OCI-LY3 (cell line): ENCODE results near the gene ITGA3.

Experiments
- H2AFZ ChIP-seq: fragments of 200-600, 300-600 bp; shearing (Covaris generic); 2 replicates; pipeline ENCODE4 v1.6.0; 2014; ENCODE audit warnings: antibody characterized with exemption, low read depth, low read length
- H3K27ac ChIP-seq: fragments of 200-600, 300-600 bp; sonication (generic); 2 replicates; pipeline ENCODE4 v1.5.1; 2014; ENCODE audit warnings: mild to moderate bottlenecking, low read length, moderate library complexity, mixed read lengths
- H3K27me3 ChIP-seq: fragments of 200-600, 300-600 bp; sonication (generic); 2 replicates; pipeline ENCODE4 v1.6.1; 2014; ENCODE audit warnings: low read depth, low read length, mixed read lengths
- H3K36me3 ChIP-seq: fragments of 200-600, 300-600 bp; sonication (generic); replicated peaks from 2 replicates; pipeline ENCODE3; 2014; ENCODE audit warnings: low read depth, low read length, mixed read lengths
- H3K4me1 ChIP-seq: fragments of 300-600, 200-600 bp; sonication (generic); 2 replicates; pipeline ENCODE4 v1.6.1; 2014; ENCODE audit warnings: low read length, mixed read lengths
- H3K4me2 ChIP-seq: fragments of 200-600, 300-600 bp; sonication (generic); 2 replicates; pipeline ENCODE4 v1.6.1; 2014; ENCODE audit warnings: low read length, mixed read lengths
- H3K4me3 ChIP-seq: fragments of 300-600, 200-600 bp; sonication (generic); 2 replicates; pipeline ENCODE4 v1.5.1; 2014; ENCODE audit warnings: antibody characterized with exemption, mild to moderate bottlenecking, low read length, moderate library complexity
- H3K79me2 ChIP-seq: fragments of 300-600, 200-600 bp; shearing (Covaris generic); 2 replicates; pipeline ENCODE4 v1.6.1; 2014; ENCODE audit warnings: mild to moderate bottlenecking, low read length, mixed read lengths
- H3K9ac ChIP-seq: fragments of 300-600, 200-600 bp; shearing (Covaris generic); 2 replicates; pipeline ENCODE4 v1.6.0; 2014; ENCODE audit warnings: mild to moderate bottlenecking, low read length, moderate library complexity
- H3K9me3 ChIP-seq: fragments of 200-600, 300-600 bp; shearing (Covaris generic); 2 replicates; pipeline ENCODE4 v1.6.1; 2014; ENCODE audit warnings: low read length, mixed read lengths; ENCODE audit not compliant: insufficient read depth
- H4K20me1 ChIP-seq: fragments of 200-600, 300-600 bp; sonication (generic); 2 replicates; pipeline ENCODE4 v1.6.1; 2016; ENCODE audit warnings: low read length, mixed read lengths; ENCODE audit not compliant: insufficient read depth
- EZH2phosphoT487 ChIP-seq: fragments of 200-600 bp; shearing (Covaris generic); IDR thresholded peaks from 2 replicates; pipeline ENCODE4 v1.6.1; 2018; ENCODE audit warnings: antibody characterized with exemption, mixed run types, low read depth
- TF ChIP-seq, protein P1 (sequence below): fragments of 200-600, 300-600 bp; sonication (generic); IDR thresholded peaks from 2 replicates; pipeline ENCODE4 v1.5.1; 2014; ENCODE audit warnings: antibody characterized with exemption, low read length, low read depth

Gene ITGA3

DNA sequence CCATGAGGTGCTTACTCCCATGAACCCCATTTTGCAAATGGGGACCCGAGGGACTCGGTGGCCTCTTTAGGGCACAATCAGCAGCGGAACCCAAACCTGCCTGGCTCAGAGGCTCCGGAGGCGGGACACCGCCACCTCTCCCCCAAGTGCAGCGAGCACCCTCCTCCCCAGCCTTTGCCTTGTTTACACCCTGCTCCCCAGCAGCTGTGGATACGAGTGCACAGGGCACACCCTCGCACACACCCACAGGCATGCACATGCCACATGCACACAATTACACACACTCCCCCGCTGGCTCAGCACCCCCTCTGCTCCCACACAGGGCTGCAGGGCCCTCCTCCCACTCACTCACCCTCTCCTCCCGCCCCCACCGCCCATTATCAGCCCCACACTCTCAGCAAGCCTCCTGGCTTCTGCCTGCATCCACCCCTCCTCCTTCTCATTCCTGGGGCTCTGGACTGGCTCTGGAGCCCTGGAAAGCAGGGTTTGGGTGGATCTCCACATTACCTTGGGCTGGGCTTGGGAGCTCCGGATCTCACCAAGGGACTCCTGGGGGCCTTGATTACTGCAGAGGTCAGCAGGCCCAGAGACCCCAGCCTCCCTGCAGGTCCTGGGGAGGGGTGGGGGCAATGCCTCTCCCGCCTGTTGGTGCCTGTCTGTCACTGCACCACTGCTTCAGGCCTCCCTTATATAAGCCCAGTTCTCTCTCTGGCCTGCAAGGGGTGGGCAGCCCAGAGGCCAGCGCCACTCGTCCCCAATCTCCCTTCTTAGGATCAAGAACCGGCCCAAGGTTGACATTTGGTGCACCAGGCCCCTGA, 45.6 kb downstream of the ITGA3 start:
- TF ChIP-seq, protein P1, sequence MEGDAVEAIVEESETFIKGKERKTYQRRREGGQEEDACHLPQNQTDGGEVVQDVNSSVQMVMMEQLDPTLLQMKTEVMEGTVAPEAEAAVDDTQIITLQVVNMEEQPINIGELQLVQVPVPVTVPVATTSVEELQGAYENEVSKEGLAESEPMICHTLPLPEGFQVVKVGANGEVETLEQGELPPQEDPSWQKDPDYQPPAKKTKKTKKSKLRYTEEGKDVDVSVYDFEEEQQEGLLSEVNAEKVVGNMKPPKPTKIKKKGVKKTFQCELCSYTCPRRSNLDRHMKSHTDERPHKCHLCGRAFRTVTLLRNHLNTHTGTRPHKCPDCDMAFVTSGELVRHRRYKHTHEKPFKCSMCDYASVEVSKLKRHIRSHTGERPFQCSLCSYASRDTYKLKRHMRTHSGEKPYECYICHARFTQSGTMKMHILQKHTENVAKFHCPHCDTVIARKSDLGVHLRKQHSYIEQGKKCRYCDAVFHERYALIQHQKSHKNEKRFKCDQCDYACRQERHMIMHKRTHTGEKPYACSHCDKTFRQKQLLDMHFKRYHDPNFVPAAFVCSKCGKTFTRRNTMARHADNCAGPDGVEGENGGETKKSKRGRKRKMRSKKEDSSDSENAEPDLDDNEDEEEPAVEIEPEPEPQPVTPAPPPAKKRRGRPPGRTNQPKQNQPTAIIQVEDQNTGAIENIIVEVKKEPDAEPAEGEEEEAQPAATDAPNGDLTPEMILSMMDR = no peak
- no peak for TF ChIP-seq EZH2phosphoT487
- no peaks in the 10 kb centered on the region for H3K27me3 ChIP-seq
- H2AFZ ChIP-seq = no peak overlapping the region
- no peaks in the 10 kb centered on the region for H3K9me3 ChIP-seq
- no peak overlapping the region for H3K27ac ChIP-seq
- H3K79me2 ChIP-seq = no peaks in the 10 kb centered on the region
- no peak overlapping the region for H3K4me3 ChIP-seq
- H3K36me3 ChIP-seq = no peaks in the 10 kb centered on the region
- no peak overlapping the region for H3K9ac ChIP-seq
- peaks cover 7% of the 10 kb centered on the region for H3K4me1 ChIP-seq
- no peaks in the 10 kb centered on the region for H4K20me1 ChIP-seq
- no peak overlapping the region for H3K4me2 ChIP-seq

DNA sequence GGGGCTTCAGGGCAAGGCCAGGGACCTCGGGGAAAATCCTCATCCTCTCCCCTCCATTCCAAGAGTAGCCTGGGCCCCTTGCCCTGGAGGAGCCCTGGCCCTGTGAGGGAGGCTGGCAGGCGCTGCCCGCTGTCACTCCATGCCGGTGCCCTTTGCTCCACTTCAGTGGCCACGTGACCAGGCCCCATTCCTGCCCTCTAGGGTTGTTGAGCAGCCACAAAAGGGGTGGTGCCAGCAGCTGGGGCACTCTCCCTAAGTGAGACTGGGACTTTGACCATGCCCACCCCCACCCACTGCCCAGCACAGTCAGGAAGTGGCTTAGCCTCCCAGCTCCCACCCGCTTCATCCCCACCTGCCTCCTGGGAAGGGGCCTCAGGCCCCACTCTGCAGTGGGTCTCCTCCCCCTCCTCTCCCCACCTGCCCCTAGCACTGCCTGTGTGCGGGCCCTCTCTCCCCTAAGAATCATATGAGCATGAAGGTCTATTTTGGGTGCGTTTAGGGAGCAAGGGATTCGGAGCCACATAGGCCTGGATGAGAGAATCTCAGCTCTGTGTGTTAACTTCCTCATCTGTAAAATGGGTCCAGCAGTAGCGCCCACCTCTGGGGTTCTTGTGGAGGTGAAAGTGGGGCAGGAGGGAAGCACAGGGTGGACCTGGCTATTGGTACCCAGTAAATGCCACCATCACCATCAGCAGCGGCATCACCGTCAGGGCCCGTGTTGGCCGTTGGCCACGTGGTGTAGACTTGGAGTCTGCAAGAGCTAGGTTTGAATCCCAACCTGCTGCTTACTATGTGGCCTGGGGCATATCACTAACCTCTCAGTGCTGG, 46.5 kb downstream of the ITGA3 start:
- TF ChIP-seq, protein P1 = no peak
- TF ChIP-seq EZH2phosphoT487 = no peak
- H3K4me2 ChIP-seq = no peak overlapping the region
- H3K4me1 ChIP-seq = peaks cover 7% of the 10 kb centered on the region
- H3K27me3 ChIP-seq = no peaks in the 10 kb centered on the region
- no peaks in the 10 kb centered on the region for H4K20me1 ChIP-seq
- H3K9ac ChIP-seq = no peak overlapping the region
- H3K27ac ChIP-seq = no peak overlapping the region
- H3K36me3 ChIP-seq = no peaks in the 10 kb centered on the region
- H3K79me2 ChIP-seq = no peaks in the 10 kb centered on the region
- H3K4me3 ChIP-seq = no peak overlapping the region
- H2AFZ ChIP-seq = no peak overlapping the region
- no peaks in the 10 kb centered on the region for H3K9me3 ChIP-seq

DNA sequence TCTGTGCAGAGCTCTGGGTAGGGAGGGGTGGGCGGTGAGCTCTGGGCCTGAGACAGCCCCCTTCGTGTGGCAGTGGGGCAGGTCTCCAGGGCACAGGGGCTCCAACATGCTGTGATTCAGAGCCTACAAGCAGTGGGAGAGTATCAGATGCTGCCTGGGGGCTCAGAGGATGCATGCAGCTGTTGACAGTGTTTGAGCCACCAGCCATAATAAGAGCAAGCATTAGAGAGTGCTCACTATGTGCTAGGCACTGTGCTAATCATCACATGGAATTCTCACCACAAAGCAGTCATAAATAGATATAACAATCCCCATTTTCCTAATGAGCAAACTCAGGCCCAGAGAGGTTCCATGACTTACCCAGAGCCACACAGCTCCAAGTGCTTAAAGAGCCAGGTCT, 47.3 kb downstream of the ITGA3 start:
- no peaks in the 10 kb centered on the region for H3K79me2 ChIP-seq
- H3K36me3 ChIP-seq = no peaks in the 10 kb centered on the region
- H3K27ac ChIP-seq = no peak overlapping the region
- H3K4me1 ChIP-seq = peaks cover 7% of the 10 kb centered on the region
- H3K4me3 ChIP-seq = no peak overlapping the region
- H3K9ac ChIP-seq = no peak overlapping the region
- H3K27me3 ChIP-seq = no peaks in the 10 kb centered on the region
- H3K4me2 ChIP-seq = no peak overlapping the region
- no peaks in the 10 kb centered on the region for H4K20me1 ChIP-seq
- no peaks in the 10 kb centered on the region for H3K9me3 ChIP-seq
- H2AFZ ChIP-seq = no peak overlapping the region
- TF ChIP-seq, protein P1 = no peak
- TF ChIP-seq EZH2phosphoT487 = no peak

DNA sequence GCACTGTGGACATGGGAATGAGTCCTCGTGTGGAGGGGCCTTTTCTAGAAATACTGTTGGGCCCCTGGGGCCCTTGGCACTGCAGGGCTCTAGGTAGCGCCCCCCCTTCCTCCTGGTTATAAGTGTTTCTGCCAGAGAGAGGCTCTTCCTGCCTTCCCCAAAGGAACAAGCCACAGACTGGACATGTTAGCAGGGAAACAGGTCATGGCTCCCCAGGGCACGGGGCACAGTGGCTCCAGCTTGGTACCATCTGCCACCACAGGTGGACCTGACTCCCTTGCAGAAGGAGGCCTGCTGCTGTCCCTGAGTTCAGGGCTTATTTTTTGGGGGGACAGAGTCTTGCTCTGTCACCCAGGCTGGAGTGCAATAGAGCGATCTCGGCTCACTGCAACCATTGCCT, 48.0 kb downstream of the ITGA3 start:
- Histone ChIP-seq H3K79me2 (no peaks in the 10 kb centered on the region), H3K9ac (no peak overlapping the region), H3K4me1 (peaks cover 7% of the 10 kb centered on the region), H2AFZ (no peak overlapping the region), H3K4me3 (no peak overlapping the region), H3K27me3 (no peaks in the 10 kb centered on the region), H3K27ac (no peak overlapping the region), H3K36me3 (no peaks in the 10 kb centered on the region), H4K20me1 (no peaks in the 10 kb centered on the region), H3K4me2 (no peak overlapping the region), H3K9me3 (no peaks in the 10 kb centered on the region)
- TF ChIP-seq, protein P1 = no peak
- no peak for TF ChIP-seq EZH2phosphoT487
